ENCODE data around the gene GSTK1. TPM values are rescaled to one million over a fixed set of nuclear protein-coding genes. Genes with fewer than 3 reads are reported as not detected.
A peak's percentile ranks its signal among the peaks of the same experiment; 100 is the strongest.
"Not testable (repeated sequence)": the region's sequence is repeated elsewhere in the genome, so short reads cannot be mapped to it uniquely, and the experiment has no call there.

GSTK1 gene
- total RNA-seq (100 to 1,000 TPM in 4 of 5 donors, 10 to 100 TPM in 1; 71.8 to 305 (median 164) TPM), polyA plus RNA-seq (100 to 1,000 TPM; 118 to 177 (median 141) TPM)
- long read RNA-seq, donor 1, transcript GSTK1-201 (8 exons, 1,044 nt) = major isoform, 16 of 47 reads
- long read RNA-seq, donor 1, partial matches to known transcripts = 31 of 47 reads
- long read RNA-seq, donor 1, other reads (novel, unspliced or antisense) = 0 of 47 reads
- long read RNA-seq, donor 2, transcript GSTK1-201 (8 exons, 1,044 nt) = major isoform, 40 of 64 reads
- long read RNA-seq, donor 2, transcript GSTK1-207 (7 exons, 1,185 nt) = minor isoform, 5 of 64 reads
- long read RNA-seq, donor 2, partial matches to known transcripts = 11 of 64 reads
- long read RNA-seq, donor 2, other reads (novel, unspliced or antisense) = 6 of 64 reads
- long read RNA-seq, donor 3, transcript GSTK1-201 (8 exons, 1,044 nt) = major isoform, 19 of 59 reads
- long read RNA-seq, donor 3, transcript GSTK1-207 (7 exons, 1,185 nt) = minor isoform, 5 of 59 reads
- long read RNA-seq, donor 3, partial matches to known transcripts = 34 of 59 reads
- long read RNA-seq, donor 3, other reads (novel, unspliced or antisense) = 0 of 59 reads
- long read RNA-seq, donor 4, transcript GSTK1-201 (8 exons, 1,044 nt) = major isoform, 5 of 8 reads
- long read RNA-seq, donor 4, partial matches to known transcripts = 0 of 8 reads
- long read RNA-seq, donor 4, other reads (novel, unspliced or antisense) = 0 of 8 reads
- long read RNA-seq, donor 5, transcript GSTK1-201 (8 exons, 1,044 nt) = major isoform, 27 of 40 reads
- long read RNA-seq, donor 5, transcript GSTK1-207 (7 exons, 1,185 nt) = minor isoform, 6 of 40 reads
- long read RNA-seq, donor 5, partial matches to known transcripts = 6 of 40 reads
- long read RNA-seq, donor 5, other reads (novel, unspliced or antisense) = 0 of 40 reads
- long read RNA-seq, donor 6, transcript GSTK1-201 (8 exons, 1,044 nt) = major isoform, 84 of 130 reads
- long read RNA-seq, donor 6, transcript GSTK1-207 (7 exons, 1,185 nt) = minor isoform, 17 of 130 reads
- long read RNA-seq, donor 6, partial matches to known transcripts = 20 of 130 reads
- long read RNA-seq, donor 6, other reads (novel, unspliced or antisense) = 5 of 130 reads
- long read RNA-seq, donor 7, transcript GSTK1-207 (7 exons, 1,185 nt) = minor isoform, 6 of 101 reads
- long read RNA-seq, donor 7, transcript GSTK1-201 (8 exons, 1,044 nt) = major isoform, 49 of 101 reads
- long read RNA-seq, donor 7, partial matches to known transcripts = 46 of 101 reads
- long read RNA-seq, donor 7, other reads (novel, unspliced or antisense) = 0 of 101 reads
- long read RNA-seq, donor 8, transcript GSTK1-201 (8 exons, 1,044 nt) = major isoform, 41 of 112 reads
- long read RNA-seq, donor 8, transcript GSTK1-202 (7 exons, 888 nt) = minor isoform, 5 of 112 reads
- long read RNA-seq, donor 8, transcript GSTK1-207 (7 exons, 1,185 nt) = minor isoform, 7 of 112 reads
- long read RNA-seq, donor 8, partial matches to known transcripts = 58 of 112 reads
- long read RNA-seq, donor 8, other reads (novel, unspliced or antisense) = 0 of 112 reads
- long read RNA-seq, donor 9, transcript GSTK1-201 (8 exons, 1,044 nt) = major isoform, 25 of 34 reads
- long read RNA-seq, donor 9, partial matches to known transcripts = 5 of 34 reads
- long read RNA-seq, donor 9, other reads (novel, unspliced or antisense) = 0 of 34 reads
- long read RNA-seq, donor 10, transcript GSTK1-201 (8 exons, 1,044 nt) = major isoform, 18 of 30 reads
- long read RNA-seq, donor 10, transcript GSTK1-207 (7 exons, 1,185 nt) = minor isoform, 6 of 30 reads
- long read RNA-seq, donor 10, partial matches to known transcripts = 0 of 30 reads
- long read RNA-seq, donor 10, other reads (novel, unspliced or antisense) = 5 of 30 reads

- TF ChIP-seq POLR2A (IDR thresholded peaks at IDR 0.05) (peak in 2 of 4 donors; percentile 15 to 56), CTCF (IDR thresholded peaks at IDR 0.05) (no peak), POLR2AphosphoS5 (IDR thresholded peaks at IDR 0.05) (peak in 2 of 3 donors; percentile 81 to 88)
- peak within 1 kb of the TSS; percentile 79 to 88 (median 81) for H3K4me3 ChIP-seq
- DNase-seq = peak; percentile 85 to 93
- H3K9me3 ChIP-seq = no peaks in the 10 kb centered on the region
- 0 to 2% (median 1%) methylated on average over 30 to 48 of the region's 48 CpGs for WGBS, 5 donors
- H3K27me3 ChIP-seq = no peaks in the 10 kb centered on the region
- H3K4me1 ChIP-seq = peaks cover 13 to 37% (median 28%) of the 10 kb centered on the region in 4 donors
- peak within 1 kb of the TSS; percentile 89 to 95 (median 93) for H3K27ac ChIP-seq
- intact Hi-C loops (cut with DNase I; ENCODE audit: low total_unique reads) = no loop called here
- peaks cover 19 to 33% (median 22%) of the 10 kb centered on the region in 4 donors for H3K36me3 ChIP-seq
Measured at GRCh38 chr7:143263266-143264195, at the start of gene GSTK1. Gene GSTK1 (plus strand): TSS chr7:143263441. CDS start chr7:143263514, 73 bp downstream.

GRCh38 chr7:143213478-143213877, 49.8 kb upstream of the GSTK1 start:
- DNase-seq; H3K4me1 ChIP-seq; H3K27ac ChIP-seq; H3K4me3 ChIP-seq; H3K36me3 ChIP-seq; H3K9me3 ChIP-seq; H3K27me3 ChIP-seq; intact Hi-C loops (cut with DNase I; ENCODE audit: low total_unique reads): not testable (repeated sequence)
- whole genome bisulfite sequencing, 5 donors = 86 to 96% (median 94%) methylated on average over 4 of the region's 4 CpGs

DNA sequence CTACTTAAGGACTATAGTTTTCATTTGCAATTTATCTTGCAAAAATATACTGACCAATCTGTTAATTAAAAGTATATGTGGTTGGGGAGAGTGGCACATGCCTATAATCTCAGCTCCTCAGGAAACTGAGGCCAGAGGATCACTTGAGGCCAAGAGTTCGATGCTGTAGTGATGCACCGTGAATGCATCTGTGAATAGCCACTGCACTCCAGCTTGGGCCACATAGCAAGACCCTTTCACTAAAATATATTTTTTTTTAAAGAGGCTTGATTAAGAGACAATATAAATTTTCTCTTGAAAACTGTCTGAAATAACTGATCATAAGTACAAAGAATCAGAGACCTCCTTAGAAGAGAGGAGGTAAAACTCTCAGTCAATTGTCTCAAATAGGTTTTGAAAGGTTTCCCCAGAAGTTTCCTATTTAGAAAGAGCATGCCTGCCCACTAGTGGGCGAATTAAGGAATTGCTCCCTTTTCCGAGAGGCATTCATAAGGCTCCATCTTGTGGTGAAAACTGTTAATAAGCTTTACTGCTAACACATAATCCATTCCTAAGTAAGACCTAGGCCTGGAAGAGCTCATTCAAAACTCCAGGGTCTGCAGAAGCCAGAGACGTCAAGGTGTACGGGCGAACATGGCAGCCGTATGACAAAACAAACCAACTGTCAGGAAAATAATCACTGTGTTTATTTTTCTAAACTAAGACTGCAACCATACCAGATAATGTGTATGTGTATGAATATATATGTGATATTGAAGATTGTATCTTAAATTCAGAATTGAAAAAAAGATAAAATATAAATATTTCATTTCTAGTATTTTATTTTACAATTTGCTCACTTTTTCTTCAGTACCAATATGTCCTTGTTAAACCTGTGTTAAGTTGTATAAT, 48.2 kb upstream of the GSTK1 start:
- H3K27me3 ChIP-seq = peaks cover 0 to 3% (median 0%) of the 10 kb centered on the region in 3 donors
- intact Hi-C loops (cut with DNase I; ENCODE audit: low total_unique reads) = loop anchor here (5.0 kb wide), 1 partner anchor 208 kb away; no protein-coding TSS in a partner anchor

More for the DNA sequence above, 48.2 kb upstream of the GSTK1 start:
- TF ChIP-seq CTCF (IDR thresholded peaks at IDR 0.05) = peak in 5 of 7 experiments; percentile 92 to 99 (median 97)
- no peak for TF ChIP-seq EP300 (IDR thresholded peaks at IDR 0.05)
- no peak for TF ChIP-seq POLR2A (IDR thresholded peaks at IDR 0.05)
- TF ChIP-seq POLR2AphosphoS5 (IDR thresholded peaks at IDR 0.05) = peak in 1 of 3 donors; percentile 39
- H3K4me3 ChIP-seq = no peak overlapping the region
- peak; percentile 62 to 91 for DNase-seq
- no peaks in the 10 kb centered on the region for H3K4me1 ChIP-seq
- 18 to 22% (median 19%) methylated on average over 8 of the region's 8 CpGs for WGBS, 5 donors
- H3K36me3 ChIP-seq = no peaks in the 10 kb centered on the region
- no peaks in the 10 kb centered on the region for H3K9me3 ChIP-seq
- no peak overlapping the region for H3K27ac ChIP-seq

All from stomach (tissue), 19 donors.